ENCODE measurements around the gene MEGF8.
"Not testable (repeated sequence)": the region's sequence is repeated elsewhere in the genome, so short reads cannot be mapped to it uniquely, and the experiment has no call there.

Gene MEGF8

DNA sequence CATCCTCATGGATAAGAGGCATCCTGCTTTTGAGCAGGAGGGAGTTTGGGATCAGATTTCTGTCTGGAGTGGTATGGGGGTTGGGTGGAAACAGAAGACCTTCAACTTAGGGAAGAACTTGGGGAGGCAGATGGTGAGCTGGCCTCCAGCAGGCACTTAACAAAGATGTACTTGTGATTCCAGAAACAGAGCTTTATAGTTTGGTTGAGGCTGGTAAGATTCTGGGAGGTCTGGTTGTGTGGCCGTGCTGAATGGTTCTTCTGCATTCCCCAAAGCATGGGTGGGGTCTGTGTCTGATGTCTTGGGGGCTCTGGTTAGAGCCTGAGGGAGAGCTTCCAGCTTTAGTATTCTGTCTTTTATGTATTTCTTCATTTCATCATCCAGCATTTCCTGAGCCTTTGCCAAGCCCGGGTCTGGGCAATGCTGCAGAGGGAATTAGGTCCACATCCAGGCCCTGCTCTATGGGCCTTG, 4.8 kb downstream of the MEGF8 start:
- DNase-seq (ENCODE audit: low read depth in 2 of 3, low spot score in 2 of 3): no peak

- DNase-seq (ENCODE audit: low read depth in 2 of 3, low spot score in 2 of 3): not testable (repeated sequence)
Observed at GRCh38 chr19:42331333-42331732, 5.9 kb downstream of the MEGF8 start.

GRCh38 chr19:42332059-42332458, 6.6 kb downstream of the MEGF8 start:
- no peak for DNase-seq (ENCODE audit: low read depth in 2 of 3, low spot score in 2 of 3)

DNA sequence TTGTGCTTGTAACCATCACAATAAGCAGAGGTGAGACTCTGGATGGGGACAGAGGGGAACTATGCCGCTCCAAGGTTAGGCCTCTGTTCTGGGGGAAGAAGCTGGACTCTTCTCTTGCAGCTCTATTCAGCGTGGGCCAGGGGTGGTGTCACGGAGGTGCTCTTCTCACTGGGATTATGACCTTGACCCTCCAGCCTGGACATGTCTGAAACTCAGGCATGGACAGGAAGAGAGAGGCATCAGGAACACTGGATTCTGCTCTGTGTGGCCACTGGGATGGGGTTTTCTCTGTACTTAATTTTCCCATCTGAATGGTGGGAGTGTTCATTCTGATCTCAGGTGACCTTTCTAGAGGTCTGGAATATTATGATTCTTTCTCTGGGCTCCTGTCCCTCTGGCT, 7.6 kb downstream of the MEGF8 start:
- no peak for DNase-seq (ENCODE audit: low read depth in 2 of 3, low spot score in 2 of 3)

GRCh38 chr19:42333975-42334696, 8.7 kb downstream of the MEGF8 start:
- no peak for DNase-seq (ENCODE audit: low read depth in 2 of 3, low spot score in 2 of 3)

- no peak for DNase-seq (ENCODE audit: low read depth in 2 of 3, low spot score in 2 of 3)
Observed at GRCh38 chr19:42334697-42335373, 9.4 kb downstream of the MEGF8 start.

- DNase-seq (ENCODE audit: low read depth in 2 of 3, low spot score in 2 of 3): no peak
Observed at GRCh38 chr19:42335374-42335936, 10.0 kb downstream of the MEGF8 start.

GRCh38 chr19:42335971-42336370, 10.5 kb downstream of the MEGF8 start:
- no peak for DNase-seq (ENCODE audit: low read depth in 2 of 3, low spot score in 2 of 3)

DNA sequence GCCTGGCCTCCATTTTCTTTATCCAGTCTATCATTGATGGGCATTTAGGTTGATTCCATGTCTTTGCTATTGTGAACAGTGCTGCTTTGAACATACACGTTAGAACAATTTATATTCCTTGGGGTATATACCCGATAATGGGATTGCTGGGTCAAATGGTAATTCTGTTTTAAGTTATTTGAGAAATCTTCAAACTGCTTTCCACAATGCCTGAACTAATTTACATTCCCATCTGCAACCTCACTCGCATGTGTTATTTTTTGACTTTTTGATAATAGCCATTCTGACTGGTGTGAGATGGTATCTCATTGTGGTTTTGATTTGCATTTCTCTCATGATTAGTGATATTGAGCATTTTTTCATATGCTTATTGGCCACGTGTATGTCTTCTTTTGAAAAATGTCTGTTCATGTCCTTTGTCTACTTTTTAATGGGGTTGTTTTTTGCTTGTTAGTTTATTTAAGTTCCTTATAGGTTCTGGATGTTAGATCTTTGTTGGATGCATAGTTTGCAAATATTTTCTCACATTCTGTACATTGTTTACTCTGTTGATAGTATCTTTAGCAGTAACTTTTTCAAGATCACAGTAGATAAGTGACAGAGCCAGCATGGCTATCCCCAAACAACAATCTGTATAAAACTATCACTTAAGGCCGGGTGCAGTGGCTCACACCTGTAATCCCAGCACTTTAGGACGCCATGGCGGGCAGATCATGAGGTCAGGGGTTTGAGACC, 13.9 kb downstream of the MEGF8 start:
- not testable (repeated sequence) for DNase-seq (ENCODE audit: low read depth in 2 of 3, low spot score in 2 of 3)

DNA sequence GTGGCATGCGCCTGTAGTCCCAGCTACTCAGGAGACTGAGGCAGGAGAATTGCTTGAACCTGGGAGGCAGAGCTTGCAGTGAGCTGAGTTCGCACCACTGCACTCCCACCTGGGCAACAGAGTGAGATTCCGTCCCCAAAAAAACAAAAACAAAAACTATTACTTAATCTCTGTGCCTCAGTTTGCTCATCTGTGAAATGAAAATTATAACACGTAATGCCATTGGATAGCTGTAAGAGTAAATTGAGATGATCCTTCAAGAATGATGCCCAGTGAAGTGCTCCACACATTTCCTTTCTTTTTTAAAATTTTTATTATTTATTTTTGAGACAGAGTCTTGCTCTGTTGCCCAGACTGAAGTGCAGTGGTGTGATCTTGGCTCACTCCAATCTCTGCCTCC, 14.5 kb downstream of the MEGF8 start:
- not testable (repeated sequence) for DNase-seq (ENCODE audit: low read depth in 2 of 3, low spot score in 2 of 3)

- DNase-seq (ENCODE audit: low read depth in 2 of 3, low spot score in 2 of 3): no peak
Observed at GRCh38 chr19:42343344-42344110, 18.1 kb downstream of the MEGF8 start.

DNA sequence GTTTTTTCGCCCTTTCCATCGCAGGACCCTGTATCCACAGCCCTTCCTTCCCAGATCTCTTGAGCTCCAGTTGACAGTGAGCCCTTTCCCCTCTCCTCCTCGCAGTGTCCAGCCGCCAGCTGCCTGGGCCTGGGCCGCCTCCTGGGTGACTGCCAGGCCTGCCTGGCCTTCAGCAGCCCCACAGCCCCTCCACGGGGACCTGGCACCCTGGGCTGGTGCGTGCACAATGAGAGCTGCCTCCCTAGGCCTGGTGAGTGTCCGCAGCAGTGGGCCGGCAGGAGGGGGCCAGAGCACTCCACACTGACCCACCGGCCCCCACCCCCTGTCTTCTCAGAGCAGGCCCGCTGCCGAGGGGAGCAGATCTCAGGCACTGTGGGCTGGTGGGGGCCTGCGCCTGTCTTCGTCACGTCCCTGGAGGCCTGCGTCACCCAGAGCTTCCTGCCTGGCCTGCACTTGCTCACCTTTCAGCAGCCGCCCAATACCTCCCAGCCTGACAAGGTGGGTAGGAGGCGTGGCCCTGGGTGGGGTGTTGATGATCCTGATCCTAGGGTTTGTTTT, 19.0 kb downstream of the MEGF8 start:
- DNase-seq (ENCODE audit: low read depth in 2 of 3, low spot score in 2 of 3): no peak

- DNase-seq (ENCODE audit: low read depth in 2 of 3, low spot score in 2 of 3): no peak
Observed at GRCh38 chr19:42345191-42345812, 19.9 kb downstream of the MEGF8 start.

DNA sequence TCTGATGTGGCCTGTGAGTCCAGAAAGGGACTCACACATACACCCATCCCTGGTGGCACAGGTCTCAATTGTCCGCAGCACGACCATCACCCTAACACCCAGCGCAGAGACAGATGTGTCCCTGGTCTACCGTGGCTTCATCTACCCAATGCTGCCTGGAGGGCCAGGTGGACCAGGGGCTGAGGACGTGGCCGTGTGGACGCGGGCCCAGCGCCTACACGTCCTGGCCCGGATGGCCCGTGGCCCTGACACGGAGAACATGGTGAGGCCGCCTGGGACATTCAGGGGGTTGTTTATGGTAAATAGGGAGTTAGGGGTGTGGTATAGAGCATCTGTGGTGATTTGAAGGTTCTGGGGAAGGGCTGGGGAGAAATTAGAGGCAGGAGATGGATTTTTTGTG, 22.8 kb downstream of the MEGF8 start:
- DNase-seq (ENCODE audit: low read depth in 2 of 3, low spot score in 2 of 3): no peak

DNA sequence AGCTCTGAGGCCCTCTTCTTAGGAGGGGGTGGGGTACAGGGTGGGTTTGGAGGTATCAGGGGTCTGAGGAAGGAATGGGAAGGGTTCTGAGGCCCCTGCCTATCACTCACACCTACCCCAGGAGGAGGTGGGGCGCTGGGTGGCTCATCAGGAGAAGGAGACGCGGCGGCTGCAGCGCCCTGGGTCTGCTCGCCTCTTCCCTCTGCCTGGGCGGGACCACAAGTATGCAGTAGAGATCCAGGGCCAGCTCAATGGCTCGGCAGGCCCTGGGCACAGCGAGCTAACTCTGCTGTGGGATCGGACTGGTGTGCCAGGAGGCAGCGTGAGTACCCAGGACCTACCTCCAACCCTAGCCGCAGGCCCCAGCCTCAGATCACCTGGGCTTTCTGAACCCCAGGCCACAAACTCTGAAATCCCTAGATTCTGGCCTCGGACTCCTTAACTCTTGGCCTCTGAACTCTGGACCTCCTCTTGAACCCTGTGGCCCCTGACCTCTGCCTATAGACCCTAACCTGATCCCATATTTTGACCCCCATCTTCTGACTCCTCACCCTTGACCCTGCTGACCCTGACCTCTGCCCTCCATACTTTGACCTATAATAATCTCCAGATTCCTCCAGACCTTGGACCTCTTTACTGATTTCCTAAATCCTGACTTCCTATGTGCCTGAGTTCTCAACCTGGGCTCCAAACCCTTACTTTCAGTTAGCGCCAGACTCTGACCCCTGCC, 24.1 kb downstream of the MEGF8 start:
- no peak for DNase-seq (ENCODE audit: low read depth in 2 of 3, low spot score in 2 of 3)

DNA sequence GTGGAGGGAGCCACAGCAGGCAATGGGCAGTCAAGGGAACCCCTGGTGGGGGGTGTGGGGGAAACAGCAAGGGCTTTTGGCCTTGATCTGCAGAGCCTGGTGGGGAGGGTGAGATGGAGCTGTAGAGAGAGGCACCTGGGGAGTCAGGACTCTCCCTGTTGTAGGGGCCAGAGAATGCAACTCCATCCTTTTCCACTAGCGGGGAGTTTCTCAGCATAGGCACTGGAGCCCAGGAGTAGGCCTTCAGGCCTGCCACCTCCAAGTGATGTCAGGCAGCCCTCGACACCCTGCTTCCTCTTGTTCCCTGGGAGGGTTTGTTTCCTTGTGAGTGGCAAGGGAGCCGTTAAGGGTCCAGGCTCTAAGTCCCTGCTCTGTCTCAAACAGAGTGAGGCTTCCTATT, 25.0 kb downstream of the MEGF8 start:
- no peak for DNase-seq (ENCODE audit: low read depth in 2 of 3, low spot score in 2 of 3)

GRCh38 chr19:42351079-42351735, 25.8 kb downstream of the MEGF8 start:
- no peak for DNase-seq (ENCODE audit: low read depth in 2 of 3, low spot score in 2 of 3)

- DNase-seq (ENCODE audit: low read depth in 2 of 3, low spot score in 2 of 3): no peak
Observed at GRCh38 chr19:42352301-42353259, 27.1 kb downstream of the MEGF8 start.
